Measurements from ENCODE around the gene OSM. TPM values are rescaled to one million over a fixed set of nuclear protein-coding genes. Genes with fewer than 3 reads are reported as not detected.
"Not testable (repeated sequence)": the region's sequence is repeated elsewhere in the genome, so short reads cannot be mapped to it uniquely, and the experiment has no call there.

OSM gene
- polyA plus RNA-seq, 2 of the 4 experiments (the other 2 are of a cell fraction), result not detected

GRCh38 chr22:30219049-30219654 is 47.5 kb downstream of the OSM start:
- no peak for TF ChIP-seq HOXA7 (CRISPR knock-in tag; IDR thresholded peaks at IDR 0.05)
- TF ChIP-seq USF2 (IDR thresholded peaks at IDR 0.05), result 0 out of 2 replicates have a peak, but pooled peaks have one; percentile 21
- Histone ChIP-seq H3K4me3 (no peak overlapping the region), H3K4me2 (no peak overlapping the region), H3K9me3 (no peaks in the 10 kb centered on the region), H3K27ac (peak overlapping the region; percentile 95 to 100), H3K4me1 (peaks cover 57% of the 10 kb centered on the region)
- 92% methylated on average over 8 of the region's 8 CpGs for WGBS (ENCODE audit: missing lambda C conversion rate)
- ATAC-seq (no peak), FAIRE-seq (no peak), DNase-seq (ENCODE audit: low read depth in 1 of 2, low spot score in 1 of 2) (no peak)
- ChIA-PET POLR2A (no interaction called here), CTCF (no interaction called here)

DNA sequence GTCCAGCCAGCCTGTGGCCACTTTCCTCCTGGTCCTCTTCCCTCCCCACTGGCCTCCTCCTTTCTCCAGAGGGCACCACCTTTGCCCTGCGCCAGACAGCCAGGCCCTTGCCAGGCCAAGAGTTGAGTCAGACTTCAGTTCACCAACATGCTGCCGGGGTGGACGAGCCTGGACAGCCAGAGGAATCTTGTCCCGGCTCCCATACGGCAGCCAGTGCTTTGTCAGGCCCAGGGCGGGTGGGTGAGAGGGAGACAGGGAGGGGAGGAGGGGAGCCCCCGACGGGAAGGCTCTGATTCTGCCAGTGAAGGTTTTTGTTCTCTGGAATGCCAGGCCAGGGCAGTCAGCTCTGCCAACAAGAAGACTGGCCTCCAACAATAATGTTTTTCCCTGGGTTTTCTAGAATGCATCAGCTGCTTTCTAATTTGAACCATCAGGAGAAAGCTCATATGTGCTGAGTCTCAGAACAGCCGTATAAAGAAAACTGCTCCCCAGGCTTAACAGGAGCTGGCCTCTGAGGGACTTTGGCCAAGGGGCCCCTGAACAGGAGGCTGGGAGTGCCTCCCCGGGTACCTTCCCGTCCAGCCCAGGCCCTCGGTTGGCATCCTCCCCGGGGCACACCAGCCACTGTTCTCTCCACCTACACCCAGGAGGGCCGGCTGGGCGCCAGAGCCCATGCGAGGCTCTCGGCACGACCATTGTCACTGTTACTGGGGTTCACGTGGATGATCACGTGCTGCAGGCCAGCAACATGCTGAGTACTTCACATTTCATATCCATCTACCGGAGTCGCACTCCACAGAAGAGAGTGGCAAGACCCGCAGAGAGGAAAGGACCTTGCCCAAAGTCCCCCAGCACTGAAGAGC is 48.7 kb downstream of the OSM start:
- 82% methylated on average over 18 of the region's 23 CpGs for WGBS (ENCODE audit: missing lambda C conversion rate)
- DNase-seq (ENCODE audit: low read depth in 1 of 2, low spot score in 1 of 2) (no peak), FAIRE-seq (no peak), ATAC-seq (no peak)
- ChIA-PET POLR2A (no interaction called here), CTCF (interaction anchor here (1.0 to 1.5 kb wide), 2 partner anchors 17 to 19 kb away, joined by 3 to 6 read pairs; no protein-coding TSS in a partner anchor)
- peak overlapping the region; percentile 95 to 100 for H3K27ac ChIP-seq
- TF ChIP-seq HOXB13 (CRISPR knock-in tag; IDR thresholded peaks at IDR 0.05; ENCODE audit: low read depth), result peak; percentile 64
- no peak for TF ChIP-seq RARB (CRISPR knock-in tag; IDR thresholded peaks at IDR 0.05)
- no peak for TF ChIP-seq NPAS2 (CRISPR knock-in tag; IDR thresholded peaks at IDR 0.05; ENCODE audit: borderline replicate concordance)
- TF ChIP-seq HDAC2 (IDR thresholded peaks at IDR 0.05), result no peak
- peak; percentile 18; the same call in 1 of the 2 replicates for TF ChIP-seq ZSCAN20 (CRISPR knock-in tag; IDR thresholded peaks at IDR 0.05)
- no peaks in the 10 kb centered on the region for H3K9me3 ChIP-seq
- no peak overlapping the region for H3K4me3 ChIP-seq
- H3K4me1 ChIP-seq, result peaks cover 57% of the 10 kb centered on the region
- H3K4me2 ChIP-seq, result no peak overlapping the region

DNA sequence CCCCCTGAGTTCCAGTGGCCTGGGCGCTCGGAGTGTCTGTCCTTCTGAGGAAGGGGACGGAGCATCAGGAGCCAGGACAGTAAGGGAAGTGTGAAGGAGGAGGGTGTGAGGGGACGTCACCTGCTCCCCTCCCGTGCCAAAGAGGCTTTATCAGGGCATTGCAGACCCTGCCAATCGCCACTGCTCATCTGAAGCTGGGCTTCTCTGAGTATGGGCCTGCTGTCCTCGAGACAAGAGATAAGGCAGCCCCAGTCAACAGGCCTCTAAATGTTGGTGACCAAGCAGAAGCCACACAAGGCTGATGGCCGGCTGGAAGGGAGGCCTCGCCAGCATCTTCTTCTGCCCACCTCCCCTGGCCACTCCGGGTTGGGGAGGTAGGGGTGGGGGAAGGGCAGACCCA is 49.9 kb downstream of the OSM start:
- no peak for FAIRE-seq
- Histone ChIP-seq H3K4me3 (no peak overlapping the region), H3K4me2 (no peak overlapping the region), H3K9me3 (no peaks in the 10 kb centered on the region), H3K4me1 (peaks cover 62% of the 10 kb centered on the region), H3K27ac (peak overlapping the region; percentile 95 to 100)
- no peak for DNase-seq (ENCODE audit: low read depth in 1 of 2, low spot score in 1 of 2)
- CTCF ChIA-PET, result no interaction called here
- ATAC-seq, result no peak
- TF ChIP-seq RARB (CRISPR knock-in tag; IDR thresholded peaks at IDR 0.05) (no peak), MAZ (IDR thresholded peaks at IDR 0.05; ENCODE audit: borderline replicate concordance, low read depth, low read length) (no peak), NR3C1 (IDR thresholded peaks at IDR 0.05) (no peak), EP300 (IDR thresholded peaks at IDR 0.05) (no peak), GATA3 (IDR thresholded peaks at IDR 0.05; ENCODE audit: borderline replicate concordance) (no peak), HOXB13 (CRISPR knock-in tag; IDR thresholded peaks at IDR 0.05; ENCODE audit: low read depth) (no peak), FOSL2 (IDR thresholded peaks at IDR 0.05) (no peak), FOSL2 (CRISPR knock-in tag; IDR thresholded peaks at IDR 0.05) (no peak), FOSB (CRISPR knock-in tag; IDR thresholded peaks at IDR 0.05) (no peak), CHD4 (IDR thresholded peaks at IDR 0.05; ENCODE audit: borderline replicate concordance) (no peak), KDM5A (IDR thresholded peaks at IDR 0.05) (no peak), POLR2AphosphoS2 (conservative IDR thresholded peaks at IDR 0.05; ENCODE audit: low read length) (no peak), EHF (CRISPR knock-in tag; IDR thresholded peaks at IDR 0.05) (no peak), CBX8 (IDR thresholded peaks at IDR 0.05) (no peak)
- TF ChIP-seq, protein P1, sequence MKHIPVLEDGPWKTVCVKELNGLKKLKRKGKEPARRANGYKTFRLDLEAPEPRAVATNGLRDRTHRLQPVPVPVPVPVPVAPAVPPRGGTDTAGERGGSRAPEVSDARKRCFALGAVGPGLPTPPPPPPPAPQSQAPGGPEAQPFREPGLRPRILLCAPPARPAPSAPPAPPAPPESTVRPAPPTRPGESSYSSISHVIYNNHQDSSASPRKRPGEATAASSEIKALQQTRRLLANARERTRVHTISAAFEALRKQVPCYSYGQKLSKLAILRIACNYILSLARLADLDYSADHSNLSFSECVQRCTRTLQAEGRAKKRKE (CRISPR knock-in tag; IDR thresholded peaks at IDR 0.05; ENCODE audit: low read depth), result no peak
- 91% methylated on average over 6 of the region's 10 CpGs for WGBS (ENCODE audit: missing lambda C conversion rate)
- POLR2A ChIA-PET, result no interaction called here

DNA sequence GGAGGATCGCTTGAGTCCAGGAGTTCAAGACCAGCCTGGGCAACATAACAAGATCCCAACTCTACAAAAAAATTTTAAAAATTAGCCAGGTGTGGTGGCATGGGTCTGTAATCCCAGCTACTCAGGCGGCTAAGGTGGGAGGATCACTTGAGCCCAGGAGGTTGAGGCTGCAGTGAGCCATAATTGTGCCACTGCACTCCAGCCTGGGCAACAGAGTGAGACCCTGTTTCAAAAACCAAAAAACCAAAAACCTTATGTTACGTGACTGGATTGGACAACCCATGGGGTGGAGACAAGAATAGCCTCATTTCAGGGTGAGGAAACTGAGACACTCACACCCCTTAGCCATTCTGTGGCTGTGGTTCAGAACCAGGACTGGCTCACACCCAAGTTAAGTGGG is 50.4 kb downstream of the OSM start:
- H3K4me2 ChIP-seq; H3K9me3 ChIP-seq; POLR2A ChIA-PET; ATAC-seq; FAIRE-seq; H3K4me3 ChIP-seq; DNase-seq (ENCODE audit: low read depth in 1 of 2, low spot score in 1 of 2); CTCF ChIA-PET: not testable (repeated sequence)
- WGBS (ENCODE audit: missing lambda C conversion rate), result 96% methylated on average over 3 of the region's 3 CpGs
- Histone ChIP-seq H3K4me1 (peaks cover 66% of the 10 kb centered on the region), H3K27ac (peak overlapping the region; percentile 95 to 100)

Data from A549 (cell line).